CD4-positive, alpha-beta T cell treated with Interleukin-6 at 100 ng/mL for 8 hours (primary cell): ENCODE data around the gene VWA5B1.

Experiments used
- DNase-seq: peaks from one replicate; pipeline ENCODE4 v3.0.0-alpha.2; 2020; ENCODE audit warnings: mixed read lengths, low spot score

Gene VWA5B1

GRCh38 chr1:20367626-20368025, 77.0 kb downstream of the VWA5B1 start:
- DNase-seq: no peak

GRCh38 chr1:20368866-20369470, 78.3 kb downstream of the VWA5B1 start:
- DNase-seq: no peak

DNA sequence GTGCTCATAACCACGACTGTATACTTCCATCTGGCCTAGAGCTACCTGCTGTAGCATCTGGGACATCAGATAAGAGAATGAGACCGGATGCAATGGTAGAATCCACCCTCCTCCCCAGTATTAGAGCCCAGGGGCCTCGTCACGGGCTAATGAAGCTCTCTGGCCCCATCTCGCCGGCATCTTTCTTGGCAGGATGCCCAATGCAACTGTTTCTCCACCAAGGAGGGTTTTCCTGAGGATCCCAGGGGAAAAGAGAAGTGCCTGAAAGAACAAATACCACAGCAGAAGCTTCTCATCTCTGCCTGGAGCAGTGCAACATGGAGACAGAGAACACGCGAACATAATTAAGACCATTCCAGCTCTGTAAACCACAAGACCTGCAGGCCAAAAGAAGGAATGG, 80.0 kb downstream of the VWA5B1 start:
- no peak for DNase-seq

GRCh38 chr1:20371411-20371810, 80.7 kb downstream of the VWA5B1 start:
- no peak for DNase-seq

DNA sequence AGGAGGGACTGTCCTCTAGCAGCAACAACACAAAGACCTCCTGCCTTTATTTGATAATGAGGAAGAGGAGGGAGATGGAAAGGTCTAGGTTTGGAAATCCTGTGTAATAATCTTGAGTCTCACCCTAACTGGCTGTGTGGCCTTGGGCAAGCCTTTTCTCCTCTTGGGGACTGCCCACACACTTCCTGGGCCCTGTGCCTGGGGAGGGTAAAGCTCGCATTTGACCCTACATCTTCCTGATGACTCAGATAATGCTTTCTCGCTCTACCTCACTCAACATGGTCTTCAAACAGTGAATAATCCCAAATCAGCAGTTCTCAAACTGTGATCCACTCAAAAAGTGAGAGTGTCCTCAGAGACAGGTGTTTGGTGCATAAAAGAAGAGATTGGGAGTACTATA, 81.2 kb downstream of the VWA5B1 start:
- no peak for DNase-seq

DNA sequence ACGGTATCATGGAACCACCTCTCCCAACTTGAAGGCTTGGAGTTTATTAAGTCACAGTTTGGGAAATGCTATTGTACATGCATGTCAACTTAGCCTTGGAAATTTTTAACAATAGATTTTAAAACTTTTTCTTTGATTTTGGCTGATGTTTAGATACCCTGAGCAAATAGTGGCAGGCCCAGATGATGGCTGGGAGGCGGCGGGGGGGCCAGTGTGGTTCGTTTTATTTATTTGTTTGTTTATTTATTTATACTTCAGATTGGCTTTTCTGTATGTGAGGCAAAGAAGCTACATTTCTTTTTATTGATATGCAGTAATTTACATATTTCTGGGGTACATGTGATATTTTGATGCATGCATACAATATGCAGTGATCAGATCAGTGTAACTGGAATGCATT, 82.0 kb downstream of the VWA5B1 start:
- DNase-seq: no peak

DNA sequence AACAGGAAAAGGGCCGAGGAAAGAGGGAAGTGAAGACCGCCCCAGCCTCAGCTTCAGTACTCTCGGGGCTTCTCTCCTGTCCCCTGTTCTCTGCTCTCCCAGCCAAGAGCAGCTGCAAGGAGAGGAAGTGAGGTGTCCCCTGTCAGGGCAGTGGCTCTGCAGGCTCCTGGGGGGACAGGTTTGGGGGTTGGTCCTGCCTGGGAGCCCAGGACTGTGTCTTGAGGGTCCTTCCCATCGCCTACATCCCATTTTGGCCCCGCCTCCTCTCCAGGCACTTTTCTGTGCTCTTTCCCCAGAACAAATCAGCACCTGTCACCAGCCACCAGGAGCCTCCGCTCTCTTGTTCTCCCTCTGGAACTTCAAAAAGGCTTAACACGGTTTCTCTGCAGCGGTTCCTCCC, 82.6 kb downstream of the VWA5B1 start:
- DNase-seq: no peak

DNA sequence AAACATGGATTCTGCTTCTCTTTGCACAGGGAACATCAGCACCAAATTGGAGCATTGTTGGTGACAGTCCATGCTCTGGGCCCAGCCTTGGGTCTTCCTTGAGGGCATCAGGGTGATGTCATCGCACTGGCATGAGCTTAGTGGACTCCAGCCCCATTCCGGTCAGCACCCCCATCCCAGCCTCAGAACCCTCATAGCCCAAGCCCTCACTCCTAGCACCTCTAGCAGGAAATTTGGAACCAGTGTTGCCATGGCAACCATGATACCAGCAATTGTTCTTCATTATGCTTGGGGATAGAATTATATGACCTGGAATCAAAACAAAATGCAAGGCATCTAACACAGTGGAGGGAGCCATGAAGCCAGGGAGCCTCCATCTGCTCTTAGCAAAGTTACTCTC, 83.1 kb downstream of the VWA5B1 start:
- DNase-seq: no peak

DNA sequence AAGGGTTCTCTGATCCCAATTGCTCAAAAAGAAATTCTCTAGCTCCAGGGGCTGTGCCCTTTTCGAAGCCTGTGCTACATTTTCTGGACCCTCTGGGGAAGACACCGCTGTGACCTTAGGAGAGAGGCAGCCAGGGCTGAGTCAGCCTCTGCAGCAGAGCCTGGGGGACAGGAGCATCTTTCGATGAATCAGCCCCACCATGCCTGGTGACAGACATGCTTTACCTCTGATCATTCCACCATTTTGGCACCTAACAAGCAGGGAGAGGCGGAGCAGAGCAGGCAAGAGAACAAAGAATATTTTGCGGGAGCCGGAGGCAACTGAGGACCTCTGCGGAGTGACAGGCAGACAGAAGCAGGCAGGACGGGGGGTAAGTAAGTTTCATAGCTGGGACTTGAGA, 84.9 kb downstream of the VWA5B1 start:
- no peak for DNase-seq

GRCh38 chr1:20376171-20376570, 85.5 kb downstream of the VWA5B1 start:
- no peak for DNase-seq

DNA sequence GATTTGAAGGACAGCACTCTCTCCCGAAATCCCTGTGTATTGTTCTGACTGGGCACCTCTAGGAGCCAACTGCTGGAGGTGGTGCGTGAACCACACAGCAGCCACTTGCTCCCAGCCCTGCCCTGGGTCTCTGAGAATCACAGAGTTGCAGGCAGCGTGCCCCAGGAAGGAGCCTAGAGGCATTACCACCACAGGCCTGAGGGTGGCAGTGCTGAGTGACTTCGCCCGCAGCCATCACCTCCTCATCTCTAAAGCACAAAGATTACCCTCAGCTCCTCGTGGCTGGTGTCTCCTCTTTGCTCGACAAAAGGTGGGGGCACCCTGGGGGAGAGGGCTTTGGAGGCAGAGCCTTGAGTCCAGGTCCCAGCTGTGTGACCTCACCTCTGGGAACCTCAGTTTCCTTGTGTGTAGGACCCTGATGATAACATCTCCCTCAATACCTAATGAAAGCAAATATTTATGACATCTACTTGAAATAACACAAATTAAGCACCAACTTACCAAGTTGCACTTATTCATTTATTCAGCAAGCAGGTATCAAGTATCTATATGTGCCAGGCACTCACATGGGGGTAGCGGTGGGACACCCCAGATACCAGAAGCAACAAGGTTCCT, 86.3 kb downstream of the VWA5B1 start:
- peak; percentile 23 for DNase-seq

DNA sequence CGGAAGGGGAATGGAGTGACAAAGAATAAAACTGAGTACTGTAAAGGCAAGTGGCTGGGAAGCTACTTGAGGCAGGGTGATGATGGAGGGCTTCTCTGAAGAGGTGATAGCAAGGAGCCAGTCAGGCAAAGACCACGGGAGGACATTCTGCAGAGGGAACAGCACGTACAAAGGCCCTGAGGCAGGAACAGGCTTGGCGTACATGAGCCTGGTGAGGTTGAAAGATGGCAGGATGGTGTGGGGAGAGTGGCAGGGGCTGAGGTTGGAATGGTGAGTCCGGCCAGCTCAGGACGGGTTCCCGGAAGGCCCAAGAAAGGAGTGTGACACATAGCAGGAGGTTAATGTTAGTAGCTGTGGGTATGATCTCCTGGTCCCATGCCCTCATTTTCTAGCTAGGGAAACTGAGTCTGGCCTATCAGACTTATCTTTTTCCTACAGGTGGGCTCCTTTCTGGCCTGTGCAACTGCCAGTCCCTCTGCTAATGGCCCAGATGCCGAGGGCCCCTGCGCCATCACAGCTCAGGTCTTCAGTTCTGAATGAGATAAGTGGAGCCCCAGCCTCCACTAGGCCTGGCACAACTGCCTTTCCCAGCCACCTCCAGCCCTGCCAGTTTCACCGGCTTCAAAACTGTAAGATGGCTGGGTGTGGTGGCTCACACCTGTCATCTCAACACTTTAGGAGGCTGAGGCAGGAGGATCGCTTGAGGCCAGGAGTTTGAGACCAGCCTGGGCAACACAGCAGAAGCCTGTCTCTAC, 87.0 kb downstream of the VWA5B1 start:
- no peak for DNase-seq

DNA sequence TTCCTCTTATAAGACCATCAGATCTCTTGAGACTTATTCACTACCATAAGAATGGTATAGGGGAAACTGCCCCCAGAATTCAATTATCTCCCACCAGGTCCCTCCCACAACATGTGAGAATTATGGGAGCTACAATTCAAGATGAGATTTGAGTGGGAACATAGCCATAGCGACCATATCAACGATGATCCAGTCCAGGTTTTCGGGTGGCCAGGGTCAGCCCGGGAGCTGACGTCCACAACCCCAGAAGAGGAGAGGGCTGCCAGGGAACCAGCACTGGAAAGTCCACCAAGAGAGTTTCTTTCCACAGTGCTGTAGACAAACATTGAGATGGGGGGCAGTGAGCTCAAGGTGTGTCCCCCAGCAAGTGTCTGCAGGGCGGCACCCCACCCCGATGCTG, 88.4 kb downstream of the VWA5B1 start:
- no peak for DNase-seq

DNA sequence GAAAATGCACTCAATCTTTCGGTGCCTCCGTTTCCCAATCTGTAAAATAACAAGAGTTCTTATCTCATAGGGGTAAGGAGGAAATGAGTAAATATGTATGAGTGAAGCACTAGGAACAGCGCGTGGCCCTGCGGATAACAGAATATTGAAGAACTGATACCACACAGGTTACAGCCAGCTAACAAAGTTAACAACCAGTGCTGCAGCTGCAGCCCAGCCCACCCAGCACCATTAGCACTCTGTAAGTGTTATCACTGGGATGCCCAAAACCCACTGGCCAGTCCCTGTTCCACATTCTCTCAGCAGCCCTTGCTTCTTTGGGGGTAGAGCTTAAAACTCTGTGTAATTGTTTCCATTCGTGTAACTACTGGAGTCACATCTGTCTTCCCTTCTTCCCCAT, 89.5 kb downstream of the VWA5B1 start:
- DNase-seq: no peak

DNA sequence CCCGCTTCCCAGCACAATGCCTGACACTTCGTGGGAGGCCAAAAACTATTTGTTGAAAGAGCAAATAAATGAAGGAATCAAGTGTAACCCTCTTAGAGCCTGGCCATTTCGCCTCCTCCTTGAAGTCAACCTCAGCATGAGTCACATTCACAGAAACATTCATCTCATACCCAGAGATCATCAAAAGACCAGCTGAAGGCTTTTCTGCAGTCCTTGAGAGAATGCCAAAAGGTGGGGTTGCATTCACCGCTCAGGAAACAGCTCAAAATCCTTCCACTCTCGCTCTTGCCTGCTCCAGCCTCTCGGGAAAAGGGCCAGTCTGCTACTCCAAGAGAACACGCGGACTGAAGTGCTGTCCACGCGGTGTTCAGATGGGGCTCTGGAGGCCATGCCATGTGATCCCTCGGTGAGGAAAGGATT, 90.0 kb downstream of the VWA5B1 start:
- DNase-seq: no peak

GRCh38 chr1:20381045-20381641, 90.5 kb downstream of the VWA5B1 start:
- no peak for DNase-seq

DNA sequence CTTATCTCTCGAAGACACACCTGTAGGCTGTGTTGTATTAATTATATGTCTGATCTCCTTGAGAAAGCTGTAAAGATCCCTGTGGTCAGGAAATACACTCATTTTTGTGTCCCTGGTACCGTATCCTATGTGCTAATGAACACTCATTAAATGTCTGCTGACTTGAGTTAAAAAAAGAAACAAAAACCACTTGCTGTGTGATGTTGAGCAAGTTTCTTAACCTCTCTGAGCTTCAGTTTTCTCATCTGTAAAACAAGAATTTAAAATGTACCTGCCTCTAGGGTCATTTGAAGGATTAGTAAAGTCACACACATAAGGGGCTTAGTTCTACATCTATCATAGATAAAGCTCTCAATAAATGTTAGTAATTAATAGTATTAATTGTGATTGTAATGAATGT, 91.3 kb downstream of the VWA5B1 start:
- DNase-seq: no peak

DNA sequence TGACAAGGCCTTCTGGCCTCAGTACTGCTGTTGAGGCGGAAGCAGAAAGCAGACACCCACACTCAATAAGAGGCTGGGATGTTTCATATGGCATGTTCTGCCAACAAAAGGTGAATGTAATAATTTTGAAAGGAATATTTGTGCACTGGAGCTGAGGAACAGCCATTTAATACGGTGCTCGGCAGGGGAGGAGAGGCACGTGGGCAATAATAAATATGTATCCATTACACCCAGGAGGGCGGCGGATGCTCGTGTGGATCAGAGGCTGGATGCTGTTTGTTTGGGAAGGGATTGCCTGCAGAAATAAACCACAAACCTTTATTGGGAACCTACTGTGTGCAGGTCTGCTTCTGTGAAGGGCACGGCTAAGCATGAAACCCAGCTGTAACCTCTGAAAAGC, 92.0 kb downstream of the VWA5B1 start:
- DNase-seq: no peak

- no peak for DNase-seq
Measured at GRCh38 chr1:20383631-20384030, 93.0 kb downstream of the VWA5B1 start.

GRCh38 chr1:20385630-20386029, 95.0 kb downstream of the VWA5B1 start:
- DNase-seq: no peak

GRCh38 chr1:20386323-20387081, 95.8 kb downstream of the VWA5B1 start:
- no peak for DNase-seq

DNA sequence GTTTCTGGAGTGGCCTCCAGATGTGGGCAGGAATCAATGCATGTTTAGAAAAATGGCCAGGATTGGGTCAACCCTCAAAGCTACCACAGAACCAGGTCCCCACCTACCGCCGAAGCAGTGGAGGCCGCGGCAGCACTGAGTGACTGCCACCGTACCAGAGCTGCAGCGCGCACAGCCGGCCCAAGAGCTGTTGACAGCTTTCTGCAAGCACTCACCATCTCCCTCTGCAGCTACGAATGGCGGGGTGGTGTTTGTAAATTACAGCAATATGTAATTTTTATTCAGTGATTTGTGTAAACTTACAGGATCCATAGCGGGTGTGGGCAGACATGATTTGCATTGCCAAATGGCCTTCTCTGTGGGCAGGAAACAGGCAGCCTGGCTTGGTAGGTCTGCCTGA, 98.9 kb downstream of the VWA5B1 start:
- no peak for DNase-seq
